GM12878 (cell line): ENCODE results near the gene GALNT12. TPM values are rescaled to one million over a fixed set of nuclear protein-coding genes. Genes with fewer than 3 reads are reported as not detected.

Experiments
- ATAC-seq: fragments of 200-7000 bp; cut with Tn5 transposase; 3 replicates; pipeline ENCODE4 v1.9.1; 2020; ENCODE audit warnings: mild to moderate bottlenecking, moderate library complexity
- BruUV-seq: library from RNA; stranded (reverse); fragments of 400-500 nt; replicated peaks from 2 replicates; lab custom pipeline; 2021; lab: Mats Ljungman, UMichigan
- CTCF ChIA-PET: fragments of 300-600 bp; sonication (Branson Sonifier 250); formaldehyde crosslinking; extraction: SDS; loops from one replicate; lab custom pipeline; 2021; ENCODE audit warnings: inconsistent platforms; lab: Yijun Ruan, JAX
- POLR2A ChIA-PET: fragments of 350-600 bp; formaldehyde crosslinking; extraction: SDS; loops from one replicate; lab custom pipeline; 2021; ENCODE audit warnings: inconsistent platforms; lab: Charles Lee
- RAD21 ChIA-PET: fragments of 300-600 bp; sonication (Branson Sonifier 250); formaldehyde crosslinking; loops from one replicate; lab custom pipeline; 2023; ENCODE audit warnings: antibody characterized with exemption; ENCODE audit not compliant: unreplicated experiment; lab: Charles Lee
- SMC1A ChIA-PET: fragments of 300-600 bp; sonication (Branson Sonifier 250); formaldehyde crosslinking; loops from one replicate; lab custom pipeline; 2023; ENCODE audit not compliant: unreplicated experiment, uncharacterized antibody; lab: Charles Lee
- DNase-seq: peaks from one replicate; pipeline ENCODE4 v3.0.0-alpha.2; 2011; ENCODE audit warnings: low read depth, low spot score
- FAIRE-seq: peaks from 3 replicates; lab custom pipeline; 2011; peaks lifted over from hg19 to GRCh38; lab: Jason Lieb, UNC
- H2AFZ ChIP-seq: 2 replicates; pipeline ENCODE4 v1.6.0; 2011; ENCODE audit warnings: low read depth, low read length, control low read depth; ENCODE audit not compliant: control insufficient read depth
- H3K27ac ChIP-seq: 2 replicates; pipeline ENCODE4 v1.5.1; 2011; ENCODE audit warnings: control low read depth; ENCODE audit not compliant: control insufficient read depth, insufficient read depth
- H3K27me3 ChIP-seq, 2 experiments: replicated peaks in 1 of 2; 2 replicates each; pipeline versions ENCODE4 v1.6.0 to v1.6.1; 2011; ENCODE audit warnings: low read length in 1 of 2; ENCODE audit not compliant: control insufficient read depth in 2 of 2, insufficient read depth in 2 of 2
- H3K36me3 ChIP-seq, 2 experiments: 2 replicates each; pipeline ENCODE4 v1.5.1; 2011; ENCODE audit warnings: low read length in 1 of 2; ENCODE audit not compliant: control insufficient read depth in 2 of 2, insufficient read depth in 2 of 2
- H3K4me1 ChIP-seq: 2 replicates; pipeline ENCODE4 v1.6.1; 2011; ENCODE audit warnings: mild to moderate bottlenecking, low read length, moderate library complexity, mixed read lengths; ENCODE audit not compliant: control insufficient read depth, insufficient read depth
- H3K4me2 ChIP-seq: 2 replicates; pipeline ENCODE4 v1.6.0; 2011; ENCODE audit warnings: control low read depth; ENCODE audit not compliant: control insufficient read depth, insufficient read depth
- H3K4me3 ChIP-seq: fragments of 200-600 bp; sonication (generic); 2 replicates; pipeline ENCODE4 v1.5.1; 2016
- H3K79me2 ChIP-seq: 2 replicates; pipeline ENCODE4 v1.6.0; 2011; ENCODE audit warnings: low read length; ENCODE audit not compliant: control insufficient read depth, insufficient read depth
- H3K9ac ChIP-seq: 2 replicates; pipeline ENCODE4 v1.8.0; 2011; ENCODE audit warnings: low read length, control low read depth, mixed read lengths; ENCODE audit not compliant: control insufficient read depth, insufficient read depth
- H3K9me3 ChIP-seq: replicated peaks from 3 replicates; pipeline ENCODE4 v1.5.1; 2011; ENCODE audit warnings: mild to moderate bottlenecking, low read length; ENCODE audit not compliant: control insufficient read depth, insufficient read depth
- H4K20me1 ChIP-seq: 2 replicates; pipeline ENCODE4 v1.6.0; 2011; ENCODE audit not compliant: control insufficient read depth, insufficient read depth
- HDAC2 ChIP-seq: fragments of 200-600 bp; sonication (generic); IDR thresholded peaks from 2 replicates; pipeline ENCODE4 v1.6.1; 2017
- KDM1A ChIP-seq: fragments of 200-600 bp; sonication (generic); IDR thresholded peaks from 2 replicates; pipeline ENCODE4 v1.6.1; 2016; ENCODE audit warnings: borderline replicate concordance
- LARP7 ChIP-seq: fragments of 450-650 bp; IDR thresholded peaks from 2 replicates; pipeline ENCODE4 v1.6.1; 2017; ENCODE audit warnings: mild to moderate bottlenecking
- MEF2B ChIP-seq: fragments of 450-650 bp; IDR thresholded peaks from 2 replicates; pipeline ENCODE4 v1.6.1; 2018; ENCODE audit warnings: mild to moderate bottlenecking, moderate library complexity; ENCODE audit not compliant: partially characterized antibody, poor library complexity, severe bottlenecking
- PAX5 ChIP-seq: IDR thresholded peaks from 2 replicates; pipeline ENCODE4 v1.6.1; 2011; ENCODE audit warnings: low read depth, low read length, borderline replicate concordance
- RAD51 ChIP-seq: fragments of 450-650 bp; IDR thresholded peaks from 2 replicates; pipeline ENCODE4 v1.6.1; 2016; ENCODE audit warnings: moderate library complexity, mild to moderate bottlenecking, inconsistent platforms
- SIN3A ChIP-seq: IDR thresholded peaks from 2 replicates; pipeline ENCODE4 v1.6.1; 2012; ENCODE audit warnings: low read depth, low read length, improper control_type of control experiment
- SMAD1 ChIP-seq: fragments of 450-650 bp; IDR thresholded peaks from 2 replicates; pipeline ENCODE4 v1.6.1; 2018; ENCODE audit warnings: mild to moderate bottlenecking, low read depth; ENCODE audit not compliant: partially characterized antibody
- SMC3 ChIP-seq: IDR thresholded peaks from 2 replicates; pipeline ENCODE4 v1.6.1; 2011; ENCODE audit warnings: low read length, improper control_type of control experiment, borderline replicate concordance
- STAT1 ChIP-seq: fragments of 450-650 bp; conservative IDR thresholded peaks from 2 replicates; pipeline ENCODE4 v1.6.1; 2014; ENCODE audit warnings: antibody characterized with exemption, mild to moderate bottlenecking
- ZNF274 ChIP-seq: IDR thresholded peaks from one replicate; pipeline ENCODE4 v1.8.0; 2011; ENCODE audit not compliant: insufficient read length, insufficient read depth
- WGBS: methylation state at CpG from one replicate; pipeline ENCODE4 v1.1.6; 2016; ENCODE audit warnings: low lambda C conversion rate; ENCODE audit not compliant: insufficient replicate concordance, insufficient coverage; ENCODE audit errors: missing lambda C conversion rate; 5-methylcytosine and 5-hydroxymethylcytosine counted together
- in situ Hi-C: fragments of 300-500 bp; cut with MboI; formaldehyde crosslinking; loops from 9 replicates; pipeline ENCODE4 v1.14.3; 2018; ENCODE audit warnings: mixed read lengths
- intact Hi-C: fragments of 100-400 bp; cut with micrococcal nuclease; formaldehyde crosslinking; loops from one replicate; pipeline ENCODE4 v1.14.2; 2022; ENCODE audit not compliant: unreplicated experiment
- polyA plus RNA-seq, 11 experiments: library from polyadenylated mRNA; depleted of rRNA in 4 of 11; unstranded in 6 of 11; stranded (reverse) in 5 of 11; fragments of >200 nt; fragmentation: Nextera tagmentation in 4 of 11; fragmentation: Illumina TruSeq in 1 of 11; extraction: Ambion mirVana in 4 of 11; extraction: Trizol in 1 of 11; gene quantifications; 1 replicate in 1 of 11; 2 replicates in 10 of 11; pipeline versions ENCODE4 v1.2.1 to v1.2.3, GENCODE V29; 2011 to 2016; ENCODE audit warnings: inconsistent platforms in 2 of 11, missing spikeins in 2 of 11, low read depth in 1 of 11
- total RNA-seq, 4 experiments: library from RNA; depleted of rRNA in 3 of 4; stranded (reverse); fragments of >200 nt in 3 of 4; fragmentation: Illumina TruSeq in 1 of 4; extraction: Trizol in 1 of 4; gene quantifications; 2 replicates each; pipeline versions ENCODE4 v1.2.1 to v1.2.3, GENCODE V29; 2013 to 2021
- TF ChIP-seq, protein P1 (sequence below): IDR thresholded peaks from 2 replicates; pipeline ENCODE4 v1.6.1; 2012; ENCODE audit warnings: low read depth, low read length, improper control_type of control experiment
- TF ChIP-seq, protein P2 (sequence below): fragments of 450-650 bp; IDR thresholded peaks from 2 replicates; pipeline ENCODE4 v1.6.1; 2017; ENCODE audit warnings: borderline replicate concordance

GALNT12 gene
- total and polyA plus RNA-seq, 10 of the 15 experiments (the other 5 are each of a cell fraction or from before 2014, with no cell fraction given), result 0.13 to 5.3 (median 3.2) TPM

DNA sequence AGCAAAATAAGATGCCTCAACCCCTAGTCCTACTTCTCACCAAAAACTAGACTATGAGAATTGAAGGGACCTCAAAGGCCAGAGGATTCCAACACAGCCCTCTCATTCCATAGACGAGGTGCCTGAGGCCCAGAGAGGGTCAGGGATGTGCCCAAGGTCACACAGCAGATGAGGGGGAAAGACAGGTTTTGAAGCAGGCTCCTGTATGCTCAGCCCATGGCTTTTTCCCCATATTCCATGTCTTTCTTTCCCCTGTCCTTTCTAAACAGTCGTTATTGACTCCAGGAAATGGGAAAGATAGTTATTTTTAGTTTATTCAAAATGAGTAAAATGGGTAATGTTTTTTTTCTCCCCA lies 75.1 kb downstream of the GALNT12 start:
- no peaks in the 10 kb centered on the region for H3K79me2 ChIP-seq
- H3K4me1 ChIP-seq, result no peaks in the 10 kb centered on the region
- no peak overlapping the region for H3K4me2 ChIP-seq
- no peaks in the 10 kb centered on the region for H3K9me3 ChIP-seq
- no peak overlapping the region for H2AFZ ChIP-seq
- in situ Hi-C loops (no loop called here), intact Hi-C loops (no loop called here)
- H3K4me3 ChIP-seq, result no peak overlapping the region
- DNase-seq (no peak), FAIRE-seq (no peak), ATAC-seq (no peak)
- POLR2A ChIA-PET, result no interaction called here
- no peaks in the 10 kb centered on the region for H4K20me1 ChIP-seq
- RAD21 ChIA-PET, result no interaction called here
- no peak overlapping the region for H3K9ac ChIP-seq
- H3K27ac ChIP-seq, result no peak overlapping the region
- H3K36me3 ChIP-seq, result no peaks in the 10 kb centered on the region
- H3K27me3 ChIP-seq, result peaks cover 0 to 5% of the 10 kb centered on the region in 2 experiments; a peak in 3 of 4 replicates
- 0% methylated on average over 2 of the region's 2 CpGs for WGBS
- TF ChIP-seq LARP7, result no peak
- TF ChIP-seq, protein P1, sequence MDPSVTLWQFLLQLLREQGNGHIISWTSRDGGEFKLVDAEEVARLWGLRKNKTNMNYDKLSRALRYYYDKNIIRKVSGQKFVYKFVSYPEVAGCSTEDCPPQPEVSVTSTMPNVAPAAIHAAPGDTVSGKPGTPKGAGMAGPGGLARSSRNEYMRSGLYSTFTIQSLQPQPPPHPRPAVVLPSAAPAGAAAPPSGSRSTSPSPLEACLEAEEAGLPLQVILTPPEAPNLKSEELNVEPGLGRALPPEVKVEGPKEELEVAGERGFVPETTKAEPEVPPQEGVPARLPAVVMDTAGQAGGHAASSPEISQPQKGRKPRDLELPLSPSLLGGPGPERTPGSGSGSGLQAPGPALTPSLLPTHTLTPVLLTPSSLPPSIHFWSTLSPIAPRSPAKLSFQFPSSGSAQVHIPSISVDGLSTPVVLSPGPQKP, result no peak
- TF ChIP-seq RAD51, result no peak
- CTCF ChIA-PET, result no interaction called here
- SMC1A ChIA-PET, result no interaction called here
- no TSS peak for BruUV-seq

DNA sequence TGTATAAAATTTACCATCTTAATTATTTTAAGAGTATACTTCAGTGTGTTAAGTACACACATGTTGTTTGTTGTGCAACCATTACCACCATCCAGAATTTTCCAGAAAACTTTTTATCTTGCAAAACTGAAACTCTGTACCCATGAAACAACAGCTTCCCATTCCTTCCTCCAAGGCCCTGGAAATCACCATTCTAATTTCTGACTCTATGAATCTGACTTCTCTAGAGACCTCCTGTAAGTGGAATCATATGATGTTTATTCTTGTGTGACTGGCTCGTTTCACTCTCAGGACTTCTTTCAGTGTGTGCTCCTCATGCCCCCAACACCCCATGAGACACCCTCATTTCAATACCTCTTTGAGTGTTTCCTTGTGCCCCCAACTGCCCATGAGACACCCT lies 75.8 kb downstream of the GALNT12 start:
- H4K20me1 ChIP-seq, result no peaks in the 10 kb centered on the region
- no peak overlapping the region for H3K9ac ChIP-seq
- no peak overlapping the region for H3K4me3 ChIP-seq
- TF ChIP-seq ZNF274 (no peak), KDM1A (no peak), SIN3A (no peak), SMC3 (no peak), PAX5 (no peak), STAT1 (no peak), HDAC2 (no peak), SMAD1 (no peak), MEF2B (no peak)
- TF ChIP-seq, protein P2, sequence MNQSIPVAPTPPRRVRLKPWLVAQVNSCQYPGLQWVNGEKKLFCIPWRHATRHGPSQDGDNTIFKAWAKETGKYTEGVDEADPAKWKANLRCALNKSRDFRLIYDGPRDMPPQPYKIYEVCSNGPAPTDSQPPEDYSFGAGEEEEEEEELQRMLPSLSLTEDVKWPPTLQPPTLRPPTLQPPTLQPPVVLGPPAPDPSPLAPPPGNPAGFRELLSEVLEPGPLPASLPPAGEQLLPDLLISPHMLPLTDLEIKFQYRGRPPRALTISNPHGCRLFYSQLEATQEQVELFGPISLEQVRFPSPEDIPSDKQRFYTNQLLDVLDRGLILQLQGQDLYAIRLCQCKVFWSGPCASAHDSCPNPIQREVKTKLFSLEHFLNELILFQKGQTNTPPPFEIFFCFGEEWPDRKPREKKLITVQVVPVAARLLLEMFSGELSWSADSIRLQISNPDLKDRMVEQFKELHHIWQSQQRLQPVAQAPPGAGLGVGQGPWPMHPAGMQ, result no peak
- no peaks in the 10 kb centered on the region for H3K36me3 ChIP-seq
- CTCF ChIA-PET, result interaction anchor here (0.7 kb wide), 1 partner anchor 178 kb away, joined by 4 read pairs; no protein-coding TSS in a partner anchor
- no peak for ATAC-seq
- no peak for DNase-seq
- POLR2A ChIA-PET, result no interaction called here
- H3K27me3 ChIP-seq, result peaks cover 0 to 4% of the 10 kb centered on the region in 2 experiments; a peak in 3 of 4 replicates
- H3K9me3 ChIP-seq, result no peaks in the 10 kb centered on the region
- SMC1A ChIA-PET, result no interaction called here
- no peak overlapping the region for H3K27ac ChIP-seq
- H3K4me1 ChIP-seq, result no peaks in the 10 kb centered on the region
- no peak overlapping the region for H3K4me2 ChIP-seq
- no peak overlapping the region for H2AFZ ChIP-seq
- no peaks in the 10 kb centered on the region for H3K79me2 ChIP-seq
- in situ Hi-C loops, result no loop called here
- RAD21 ChIA-PET, result no interaction called here
- intact Hi-C loops, result no loop called here
- WGBS, result 0% methylated on average over 1 of the region's 1 CpG
- no TSS peak for BruUV-seq
- FAIRE-seq, result no peak
